OCI-LY3 (cell line): ENCODE results near the gene MDGA2.

Experiments used
- CTCF ChIP-seq: fragments of 200-600, 300-600 bp; sonication (generic); IDR thresholded peaks from 2 replicates; pipeline ENCODE4 v1.5.1; 2014; ENCODE audit warnings: antibody characterized with exemption, low read length, low read depth
- EZH2phosphoT487 ChIP-seq: fragments of 200-600 bp; shearing (Covaris generic); IDR thresholded peaks from 2 replicates; pipeline ENCODE4 v1.6.1; 2018; ENCODE audit warnings: antibody characterized with exemption, mixed run types, low read depth

- no peak for TF ChIP-seq CTCF
- TF ChIP-seq EZH2phosphoT487: no peak
Observed at GRCh38 chr14:47665337-47666134, 9.9 kb downstream of the MDGA2 start.
